ENCODE data around the gene LY6G6C.
A peak's percentile ranks its signal among the peaks of the same experiment; 100 is the strongest.

Gene LY6G6C

DNA sequence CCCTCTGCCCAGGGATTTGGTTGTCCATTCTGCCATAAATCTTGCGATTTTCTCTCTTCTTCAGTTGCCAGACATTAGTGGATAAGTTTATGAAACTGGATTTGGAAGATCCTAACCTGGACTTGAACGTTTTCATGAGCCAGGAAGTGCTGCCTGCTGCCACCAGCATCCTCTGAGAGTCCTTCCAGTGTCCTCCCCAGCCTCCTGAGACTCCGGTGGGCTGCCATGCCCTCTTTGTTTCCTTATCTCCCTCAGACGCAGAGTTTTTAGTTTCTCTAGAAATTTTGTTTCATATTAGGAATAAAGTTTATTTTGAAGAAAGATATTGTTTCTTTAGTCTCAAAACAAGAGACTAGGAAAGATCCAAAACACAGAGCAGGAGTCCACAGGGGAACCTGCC, 40.8 kb upstream of the LY6G6C start, which contains the start of gene SAPCD1:
Gene SAPCD1 (plus strand): TSS at position 301 of the 400 bp plus-strand sequence. CDS start 399 bp downstream, outside the sequence.
- H3K4ac ChIP-seq (ENCODE audit: low read depth, low read length) = no peak within 1 kb of the TSS
- H2BK15ac ChIP-seq (replicated peaks; ENCODE audit: low read depth) = no peak within 1 kb of the TSS
- H2AK5ac ChIP-seq (ENCODE audit: low read length) = no peak within 1 kb of the TSS
- no peaks in the 10 kb centered on the region for H3K27me3 ChIP-seq (ENCODE audit: insufficient read depth, low read length, poor library complexity)
- no CpG with 5 or more reads among the region's 4 CpGs for WGBS (ENCODE audit: extremely low coverage, insufficient coverage, low lambda C conversion rate)
- H3K56ac ChIP-seq (ENCODE audit: low read length) = peak within 1 kb of the TSS; percentile 46
- no peaks in the 10 kb centered on the region for H3K36me3 ChIP-seq (ENCODE audit: control insufficient read depth, insufficient read depth, low read length)
- no peak within 1 kb of the TSS for H3K23ac ChIP-seq (ENCODE audit: low read length)
- no peak within 1 kb of the TSS for H2BK120ac ChIP-seq (ENCODE audit: low read depth, low read length)
- H2BK5ac ChIP-seq (ENCODE audit: low read length) = no peak within 1 kb of the TSS
- peaks cover 5% of the 10 kb centered on the region for H3K4me1 ChIP-seq (ENCODE audit: control insufficient read depth, low read depth, low read length)
- H3K4me3 ChIP-seq (ENCODE audit: low read length) = no peak within 1 kb of the TSS
- no peaks in the 10 kb centered on the region for H3K79me1 ChIP-seq (ENCODE audit: low read length)
- peak within 1 kb of the TSS; percentile 15 for H3K9ac ChIP-seq (ENCODE audit: low read length)
- H3K79me2 ChIP-seq (ENCODE audit: control insufficient read depth, insufficient read depth, low read length) = no peaks in the 10 kb centered on the region
- H4K5ac ChIP-seq (ENCODE audit: low read length) = no peak within 1 kb of the TSS
- no peak within 1 kb of the TSS for H3K4me2 ChIP-seq (ENCODE audit: low read length)
- peak within 1 kb of the TSS; percentile 25 for H3K27ac ChIP-seq (ENCODE audit: low read depth, low read length)
- DNase-seq = no peak
- H3K18ac ChIP-seq (ENCODE audit: low read length) = no peak within 1 kb of the TSS
- H4K8ac ChIP-seq (ENCODE audit: low read depth, low read length) = no peak within 1 kb of the TSS

DNA sequence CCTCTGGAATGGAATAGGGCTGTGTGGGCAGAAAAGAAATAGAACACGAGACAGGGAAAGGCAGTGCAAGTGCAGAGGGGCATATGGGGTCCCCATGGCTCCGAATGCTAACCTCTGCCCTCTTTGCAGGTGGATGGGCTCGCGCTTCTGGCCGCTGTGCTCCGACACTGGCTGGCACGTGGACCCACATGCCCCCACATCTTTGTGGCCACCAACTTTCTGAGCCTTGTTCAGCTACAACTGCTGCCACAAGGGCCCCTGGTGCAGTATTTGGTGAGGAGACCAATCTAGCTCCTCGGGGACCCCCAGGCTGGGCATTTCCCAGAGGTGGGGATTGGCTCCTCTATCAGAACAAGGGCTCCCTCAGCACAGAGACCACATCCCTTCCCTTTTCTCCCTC, 39.8 kb upstream of the LY6G6C start:
- H3K56ac ChIP-seq (ENCODE audit: low read length) = no peak overlapping the region
- H3K79me2 ChIP-seq (ENCODE audit: control insufficient read depth, insufficient read depth, low read length) = no peaks in the 10 kb centered on the region

DNA sequence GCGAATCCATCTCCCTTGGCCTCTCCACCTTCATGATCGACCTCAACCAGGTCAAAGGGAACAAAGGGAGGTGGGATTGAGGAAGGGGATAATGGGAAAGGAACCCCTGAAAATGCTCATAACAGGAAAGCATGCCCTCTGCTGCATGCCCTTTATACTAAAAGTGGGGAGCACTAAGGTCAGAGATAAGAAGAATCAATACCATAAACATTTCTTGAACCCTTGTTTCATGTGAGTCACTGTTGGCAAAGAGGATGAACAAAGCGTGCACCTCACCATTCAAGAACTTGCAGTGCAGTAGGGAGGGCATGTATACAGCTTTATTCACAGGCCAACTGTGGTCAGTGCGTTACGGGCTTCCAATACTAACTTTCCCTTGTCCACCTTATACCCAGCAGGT, 39.2 kb upstream of the LY6G6C start:
- H3K18ac ChIP-seq (ENCODE audit: low read length) = no peak overlapping the region
- H3K27me3 ChIP-seq (ENCODE audit: insufficient read depth, low read length, poor library complexity) = no peaks in the 10 kb centered on the region
- H4K5ac ChIP-seq (ENCODE audit: low read length) = no peak overlapping the region
- H3K4me3 ChIP-seq (ENCODE audit: low read length) = no peak overlapping the region
- H2BK120ac ChIP-seq (ENCODE audit: low read depth, low read length) = no peak overlapping the region
- H2BK5ac ChIP-seq (ENCODE audit: low read length) = no peak overlapping the region
- H3K27ac ChIP-seq (ENCODE audit: low read depth, low read length) = no peak overlapping the region
- H3K23ac ChIP-seq (ENCODE audit: low read length) = no peak overlapping the region
- H3K56ac ChIP-seq (ENCODE audit: low read length) = no peak overlapping the region
- H3K79me2 ChIP-seq (ENCODE audit: control insufficient read depth, insufficient read depth, low read length) = no peaks in the 10 kb centered on the region
- no peak overlapping the region for H2BK15ac ChIP-seq (replicated peaks; ENCODE audit: low read depth)
- DNase-seq = no peak
- H4K8ac ChIP-seq (ENCODE audit: low read depth, low read length) = no peak overlapping the region
- no peak overlapping the region for H2AK5ac ChIP-seq (ENCODE audit: low read length)
- H3K79me1 ChIP-seq (ENCODE audit: low read length) = no peaks in the 10 kb centered on the region
- no CpG with 5 or more reads among the region's 5 CpGs for WGBS (ENCODE audit: extremely low coverage, insufficient coverage, low lambda C conversion rate)
- no peak overlapping the region for H3K9ac ChIP-seq (ENCODE audit: low read length)
- H3K4ac ChIP-seq (ENCODE audit: low read depth, low read length) = no peak overlapping the region
- H3K4me1 ChIP-seq (ENCODE audit: control insufficient read depth, low read depth, low read length) = peaks cover 5% of the 10 kb centered on the region
- no peaks in the 10 kb centered on the region for H3K36me3 ChIP-seq (ENCODE audit: control insufficient read depth, insufficient read depth, low read length)
- H3K4me2 ChIP-seq (ENCODE audit: low read length) = no peak overlapping the region

More for the DNA sequence above, 39.8 kb upstream of the LY6G6C start:
- no peak overlapping the region for H3K9ac ChIP-seq (ENCODE audit: low read length)
- H3K4me2 ChIP-seq (ENCODE audit: low read length) = no peak overlapping the region
- H2AK5ac ChIP-seq (ENCODE audit: low read length) = no peak overlapping the region
- WGBS (ENCODE audit: extremely low coverage, insufficient coverage, low lambda C conversion rate) = no CpG with 5 or more reads among the region's 8 CpGs
- H2BK120ac ChIP-seq (ENCODE audit: low read depth, low read length) = no peak overlapping the region
- no peak overlapping the region for H2BK15ac ChIP-seq (replicated peaks; ENCODE audit: low read depth)
- H4K5ac ChIP-seq (ENCODE audit: low read length) = no peak overlapping the region
- no peak overlapping the region for H4K8ac ChIP-seq (ENCODE audit: low read depth, low read length)
- H3K79me1 ChIP-seq (ENCODE audit: low read length) = no peaks in the 10 kb centered on the region
- no peak overlapping the region for H3K23ac ChIP-seq (ENCODE audit: low read length)
- peaks cover 5% of the 10 kb centered on the region for H3K4me1 ChIP-seq (ENCODE audit: control insufficient read depth, low read depth, low read length)
- no peak overlapping the region for H3K4me3 ChIP-seq (ENCODE audit: low read length)
- H3K27ac ChIP-seq (ENCODE audit: low read depth, low read length) = no peak overlapping the region
- no peak overlapping the region for H3K18ac ChIP-seq (ENCODE audit: low read length)
- no peaks in the 10 kb centered on the region for H3K36me3 ChIP-seq (ENCODE audit: control insufficient read depth, insufficient read depth, low read length)
- H3K27me3 ChIP-seq (ENCODE audit: insufficient read depth, low read length, poor library complexity) = no peaks in the 10 kb centered on the region
- H3K4ac ChIP-seq (ENCODE audit: low read depth, low read length) = no peak overlapping the region
- no peak for DNase-seq
- no peak overlapping the region for H2BK5ac ChIP-seq (ENCODE audit: low read length)

DNA sequence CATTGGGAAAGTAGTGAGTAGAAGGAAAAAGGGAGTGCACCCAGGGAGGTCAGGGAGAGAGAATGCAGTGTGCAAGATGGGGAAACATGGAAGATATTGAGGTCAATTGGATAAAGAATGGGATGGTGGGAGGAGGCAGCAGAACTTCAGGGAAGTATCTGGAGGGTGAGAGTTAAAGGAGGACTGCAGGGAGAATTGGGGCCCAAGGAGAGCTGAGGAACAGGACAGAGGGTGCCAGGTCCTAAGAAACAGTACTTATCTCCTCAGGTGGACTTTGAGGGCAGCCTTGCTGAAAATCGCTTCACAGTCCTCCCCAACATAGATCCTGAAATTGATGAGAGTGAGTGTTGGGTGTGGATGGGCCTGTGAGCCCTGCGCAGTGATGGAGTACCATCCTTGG, 36.7 kb upstream of the LY6G6C start:
- Histone ChIP-seq H4K5ac (ENCODE audit: low read length) (no peak overlapping the region), H3K27ac (ENCODE audit: low read depth, low read length) (no peak overlapping the region), H2AK5ac (ENCODE audit: low read length) (no peak overlapping the region), H3K4ac (ENCODE audit: low read depth, low read length) (no peak overlapping the region), H3K36me3 (ENCODE audit: control insufficient read depth, insufficient read depth, low read length) (no peaks in the 10 kb centered on the region), H3K4me1 (ENCODE audit: control insufficient read depth, low read depth, low read length) (peaks cover 2% of the 10 kb centered on the region), H3K27me3 (ENCODE audit: insufficient read depth, low read length, poor library complexity) (no peaks in the 10 kb centered on the region), H3K4me2 (ENCODE audit: low read length) (no peak overlapping the region), H3K79me1 (ENCODE audit: low read length) (no peaks in the 10 kb centered on the region), H3K9ac (ENCODE audit: low read length) (no peak overlapping the region), H2BK5ac (ENCODE audit: low read length) (no peak overlapping the region), H3K18ac (ENCODE audit: low read length) (no peak overlapping the region), H2BK15ac (replicated peaks; ENCODE audit: low read depth) (no peak overlapping the region), H2BK120ac (ENCODE audit: low read depth, low read length) (no peak overlapping the region), H3K79me2 (ENCODE audit: control insufficient read depth, insufficient read depth, low read length) (no peaks in the 10 kb centered on the region), H3K56ac (ENCODE audit: low read length) (no peak overlapping the region), H3K4me3 (ENCODE audit: low read length) (no peak overlapping the region), H4K8ac (ENCODE audit: low read depth, low read length) (no peak overlapping the region), H3K23ac (ENCODE audit: low read length) (no peak overlapping the region)
- DNase-seq = no peak
- no CpG with 5 or more reads among the region's 2 CpGs for WGBS (ENCODE audit: extremely low coverage, insufficient coverage, low lambda C conversion rate)

DNA sequence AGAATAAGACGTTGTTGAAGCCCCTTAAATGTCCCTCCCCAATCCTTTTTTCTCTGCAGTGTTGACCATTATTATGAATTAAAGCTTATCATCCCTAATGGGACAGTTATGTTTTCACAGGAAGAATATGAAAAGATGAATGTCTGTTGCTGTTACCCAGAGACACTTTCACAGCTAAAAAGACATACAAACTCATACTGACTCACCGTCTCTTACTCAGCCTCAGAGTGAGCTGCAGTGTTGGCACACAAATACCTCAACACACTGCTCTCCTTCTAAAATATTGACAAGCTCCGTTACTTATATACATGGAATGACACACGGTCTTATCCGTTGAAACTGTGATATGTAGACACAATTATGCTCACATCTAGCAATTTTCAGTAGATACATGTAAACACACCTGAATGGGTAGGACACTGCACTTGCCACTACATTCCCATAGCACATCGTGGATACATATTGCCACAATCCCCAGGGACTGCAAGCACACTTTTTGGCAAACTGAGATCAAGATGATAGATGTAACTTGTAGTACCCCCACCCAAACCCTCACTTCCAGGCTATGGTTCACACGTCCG, 31.3 kb upstream of the LY6G6C start:
- H3K56ac ChIP-seq (ENCODE audit: low read length) = no peak overlapping the region
- no peak overlapping the region for H3K18ac ChIP-seq (ENCODE audit: low read length)
- H2AK5ac ChIP-seq (ENCODE audit: low read length) = no peak overlapping the region
- H3K4me2 ChIP-seq (ENCODE audit: low read length) = no peak overlapping the region
- no peaks in the 10 kb centered on the region for H3K27me3 ChIP-seq (ENCODE audit: insufficient read depth, low read length, poor library complexity)
- H3K79me2 ChIP-seq (ENCODE audit: control insufficient read depth, insufficient read depth, low read length) = no peaks in the 10 kb centered on the region
- H4K8ac ChIP-seq (ENCODE audit: low read depth, low read length) = no peak overlapping the region
- DNase-seq = no peak
- no CpG with 5 or more reads among the region's 8 CpGs for WGBS (ENCODE audit: extremely low coverage, insufficient coverage, low lambda C conversion rate)
- no peak overlapping the region for H2BK15ac ChIP-seq (replicated peaks; ENCODE audit: low read depth)
- no peak overlapping the region for H3K27ac ChIP-seq (ENCODE audit: low read depth, low read length)
- no peak overlapping the region for H4K5ac ChIP-seq (ENCODE audit: low read length)
- H2BK5ac ChIP-seq (ENCODE audit: low read length) = no peak overlapping the region
- H3K4ac ChIP-seq (ENCODE audit: low read depth, low read length) = no peak overlapping the region
- H3K9ac ChIP-seq (ENCODE audit: low read length) = no peak overlapping the region
- peaks cover 1% of the 10 kb centered on the region for H3K4me1 ChIP-seq (ENCODE audit: control insufficient read depth, low read depth, low read length)
- no peaks in the 10 kb centered on the region for H3K79me1 ChIP-seq (ENCODE audit: low read length)
- no peak overlapping the region for H3K4me3 ChIP-seq (ENCODE audit: low read length)
- no peak overlapping the region for H3K23ac ChIP-seq (ENCODE audit: low read length)
- no peak overlapping the region for H2BK120ac ChIP-seq (ENCODE audit: low read depth, low read length)
- H3K36me3 ChIP-seq (ENCODE audit: control insufficient read depth, insufficient read depth, low read length) = no peaks in the 10 kb centered on the region

DNA sequence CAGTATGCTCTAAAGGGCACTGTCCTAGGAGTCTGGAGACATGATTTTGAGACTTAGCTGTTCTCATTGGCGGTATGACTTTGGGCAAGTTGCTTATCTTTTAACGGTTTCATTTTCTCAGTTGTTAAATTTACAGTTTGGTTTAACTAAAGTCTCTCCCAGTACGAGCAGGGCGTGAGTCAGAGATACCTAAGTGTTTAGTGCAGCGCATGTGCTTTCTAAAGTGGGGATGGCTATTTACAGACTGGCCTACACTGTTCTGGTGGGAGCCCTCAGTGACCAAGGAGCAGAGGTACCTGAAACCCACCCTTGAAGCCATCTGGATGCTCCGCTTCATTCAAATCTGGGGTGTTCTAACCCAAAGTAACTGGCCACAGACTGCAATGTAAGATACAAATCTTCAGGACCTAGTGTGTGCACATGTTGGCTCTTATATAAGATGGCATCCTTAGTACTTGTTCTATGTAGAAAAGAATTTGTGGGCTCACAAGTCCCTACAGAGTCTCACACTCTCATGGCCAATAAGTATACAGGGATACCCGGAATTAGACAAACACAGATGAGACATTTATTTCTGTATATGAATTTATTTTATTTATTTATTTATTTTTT, 29.0 kb upstream of the LY6G6C start:
- H3K4ac ChIP-seq (ENCODE audit: low read depth, low read length) = no peak overlapping the region
- WGBS (ENCODE audit: extremely low coverage, insufficient coverage, low lambda C conversion rate) = no CpG with 5 or more reads among the region's 7 CpGs
- H3K79me1 ChIP-seq (ENCODE audit: low read length) = no peaks in the 10 kb centered on the region
- no peaks in the 10 kb centered on the region for H3K79me2 ChIP-seq (ENCODE audit: control insufficient read depth, insufficient read depth, low read length)
- H3K27me3 ChIP-seq (ENCODE audit: insufficient read depth, low read length, poor library complexity) = no peaks in the 10 kb centered on the region
- no peak overlapping the region for H2BK120ac ChIP-seq (ENCODE audit: low read depth, low read length)
- no peak overlapping the region for H2AK5ac ChIP-seq (ENCODE audit: low read length)
- no peak overlapping the region for H3K27ac ChIP-seq (ENCODE audit: low read depth, low read length)
- no peak for DNase-seq
- no peak overlapping the region for H3K18ac ChIP-seq (ENCODE audit: low read length)
- no peak overlapping the region for H3K4me3 ChIP-seq (ENCODE audit: low read length)
- no peak overlapping the region for H3K4me2 ChIP-seq (ENCODE audit: low read length)
- no peaks in the 10 kb centered on the region for H3K36me3 ChIP-seq (ENCODE audit: control insufficient read depth, insufficient read depth, low read length)
- no peak overlapping the region for H3K56ac ChIP-seq (ENCODE audit: low read length)
- no peak overlapping the region for H2BK15ac ChIP-seq (replicated peaks; ENCODE audit: low read depth)
- H3K4me1 ChIP-seq (ENCODE audit: control insufficient read depth, low read depth, low read length) = peaks cover 1% of the 10 kb centered on the region
- H3K23ac ChIP-seq (ENCODE audit: low read length) = no peak overlapping the region
- H3K9ac ChIP-seq (ENCODE audit: low read length) = no peak overlapping the region
- no peak overlapping the region for H4K5ac ChIP-seq (ENCODE audit: low read length)
- H2BK5ac ChIP-seq (ENCODE audit: low read length) = no peak overlapping the region
- no peak overlapping the region for H4K8ac ChIP-seq (ENCODE audit: low read depth, low read length)

Data from mesendoderm (in vitro differentiated cells).